SW 1271 (cell line): ENCODE measurements around the gene EPN3.

Experiments used
- DNase-seq, 2 experiments: peaks; one replicate each; lab custom pipeline; 2025; lab: John Stamatoyannopoulos, UW

EPN3 gene

DNA sequence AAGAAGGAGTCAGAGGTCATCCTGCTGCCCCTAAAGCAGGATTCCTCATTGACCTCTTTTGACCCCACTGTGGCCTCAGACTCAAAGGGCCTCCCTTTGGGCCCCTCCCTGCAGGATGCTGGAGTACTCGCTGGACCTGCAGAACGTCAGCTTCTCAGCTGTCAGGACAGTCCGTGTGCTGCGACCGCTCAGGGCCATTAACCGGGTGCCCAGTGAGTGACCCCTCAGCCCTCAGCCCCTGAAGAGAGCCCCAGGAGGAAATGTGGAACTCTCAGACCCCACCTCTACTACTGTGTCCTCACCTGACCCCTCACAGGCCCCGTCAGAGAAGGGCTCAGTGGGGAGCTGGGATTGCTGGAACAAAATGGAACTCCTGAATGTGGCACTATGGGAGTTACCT is 37.1 kb downstream of the EPN3 start:
- DNase-seq, result no peak

DNA sequence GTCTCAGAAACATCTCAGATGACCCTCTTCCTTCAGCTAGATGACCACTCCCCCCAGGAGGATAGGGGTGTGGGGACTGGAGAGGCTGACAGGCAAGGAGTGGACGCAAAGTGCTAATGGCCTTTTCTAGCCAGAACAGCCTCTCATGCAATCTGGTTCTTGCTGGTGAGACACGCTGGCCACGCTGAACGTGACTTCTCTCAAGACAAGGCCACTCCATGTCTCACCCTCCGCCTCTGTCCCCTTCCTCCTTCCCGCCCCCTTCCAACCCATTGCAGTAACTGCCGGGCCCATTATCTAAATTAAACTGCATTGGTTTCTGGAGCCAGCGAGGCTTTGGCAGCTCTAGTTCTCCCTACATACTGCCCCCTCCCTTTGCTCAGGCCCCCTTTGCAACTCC is 37.5 kb downstream of the EPN3 start:
- DNase-seq, result no peak

DNA sequence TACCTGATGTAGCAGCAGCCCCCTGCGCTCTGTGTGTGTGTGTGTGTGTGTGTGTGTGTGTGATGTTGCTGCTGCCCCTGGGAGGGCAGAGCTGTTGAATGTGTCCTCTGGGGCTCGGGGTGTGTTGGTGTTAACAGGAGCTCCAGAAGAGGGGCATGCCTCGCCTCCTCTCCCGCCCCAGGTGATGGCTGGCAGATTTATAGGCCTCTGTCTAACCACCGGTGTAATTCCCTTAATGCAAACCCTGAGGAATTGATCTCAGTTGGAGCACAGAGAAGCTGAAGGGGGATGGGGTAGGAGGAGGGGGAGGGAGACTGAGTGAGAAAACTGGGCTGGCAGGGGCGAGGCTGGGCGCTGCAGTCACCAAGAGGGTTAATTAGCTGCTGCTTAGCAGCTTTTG is 38.0 kb downstream of the EPN3 start:
- DNase-seq, result no peak

DNA sequence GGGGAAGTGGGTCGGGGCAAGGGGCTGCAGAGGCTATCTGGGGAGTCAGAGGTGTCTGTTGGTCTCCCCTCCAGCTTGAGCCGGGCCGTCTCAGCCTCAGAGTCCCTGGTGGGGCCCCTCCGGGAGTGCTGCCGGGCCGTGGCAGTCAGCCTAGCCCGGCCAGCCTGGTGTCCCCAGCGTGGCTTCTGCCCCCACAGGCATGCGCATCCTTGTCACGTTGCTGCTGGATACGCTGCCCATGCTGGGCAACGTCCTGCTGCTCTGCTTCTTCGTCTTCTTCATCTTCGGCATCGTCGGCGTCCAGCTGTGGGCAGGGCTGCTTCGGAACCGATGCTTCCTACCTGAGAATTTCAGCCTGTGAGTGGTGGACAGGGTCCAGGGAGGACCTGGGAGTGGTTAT is 39.1 kb downstream of the EPN3 start:
- DNase-seq, result no peak

DNA sequence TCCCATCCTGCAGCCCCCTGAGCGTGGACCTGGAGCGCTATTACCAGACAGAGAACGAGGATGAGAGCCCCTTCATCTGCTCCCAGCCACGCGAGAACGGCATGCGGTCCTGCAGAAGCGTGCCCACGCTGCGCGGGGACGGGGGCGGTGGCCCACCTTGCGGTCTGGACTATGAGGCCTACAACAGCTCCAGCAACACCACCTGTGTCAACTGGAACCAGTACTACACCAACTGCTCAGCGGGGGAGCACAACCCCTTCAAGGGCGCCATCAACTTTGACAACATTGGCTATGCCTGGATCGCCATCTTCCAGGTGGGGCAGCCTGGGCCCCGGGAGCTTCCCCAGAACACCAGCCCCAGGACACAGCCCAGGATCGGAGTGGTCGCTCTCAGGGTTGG is 40.0 kb downstream of the EPN3 start:
- no peak for DNase-seq

DNA sequence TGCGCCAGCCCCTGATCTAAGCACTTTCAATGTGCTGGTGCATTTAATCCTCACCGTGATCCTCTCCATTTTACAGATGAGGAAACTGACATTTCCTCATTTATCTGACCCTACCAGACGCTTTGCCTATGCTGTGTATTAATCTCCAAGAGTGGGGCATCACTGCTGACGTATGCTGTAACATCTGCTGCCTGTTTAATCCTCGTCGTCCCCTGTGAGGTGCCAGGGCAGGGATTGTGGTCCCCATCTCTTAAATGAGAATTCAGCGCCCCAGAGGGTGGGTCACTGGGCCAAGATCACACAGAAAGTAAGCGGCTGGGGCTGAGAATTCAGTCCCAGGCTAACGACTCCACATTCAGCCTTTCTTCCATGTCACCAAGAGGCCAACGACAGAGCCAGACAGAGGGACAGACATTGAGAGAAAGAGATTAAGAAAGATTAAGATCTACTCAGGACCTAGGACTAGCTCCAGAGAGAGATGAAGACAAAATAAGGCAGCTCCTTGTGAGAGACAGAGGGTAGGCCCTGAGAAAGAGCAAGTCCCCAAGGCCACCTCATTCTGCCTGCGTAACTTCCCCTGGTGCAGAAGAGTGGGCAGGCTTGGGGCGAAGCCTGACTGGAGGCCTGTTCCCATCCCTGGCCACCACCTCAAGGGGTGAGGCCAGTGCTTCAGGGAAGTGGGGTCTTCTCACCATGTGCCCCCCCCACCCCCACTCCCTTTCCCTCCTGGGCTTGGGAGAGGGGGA is 41.5 kb downstream of the EPN3 start:
- no peak for DNase-seq

DNA sequence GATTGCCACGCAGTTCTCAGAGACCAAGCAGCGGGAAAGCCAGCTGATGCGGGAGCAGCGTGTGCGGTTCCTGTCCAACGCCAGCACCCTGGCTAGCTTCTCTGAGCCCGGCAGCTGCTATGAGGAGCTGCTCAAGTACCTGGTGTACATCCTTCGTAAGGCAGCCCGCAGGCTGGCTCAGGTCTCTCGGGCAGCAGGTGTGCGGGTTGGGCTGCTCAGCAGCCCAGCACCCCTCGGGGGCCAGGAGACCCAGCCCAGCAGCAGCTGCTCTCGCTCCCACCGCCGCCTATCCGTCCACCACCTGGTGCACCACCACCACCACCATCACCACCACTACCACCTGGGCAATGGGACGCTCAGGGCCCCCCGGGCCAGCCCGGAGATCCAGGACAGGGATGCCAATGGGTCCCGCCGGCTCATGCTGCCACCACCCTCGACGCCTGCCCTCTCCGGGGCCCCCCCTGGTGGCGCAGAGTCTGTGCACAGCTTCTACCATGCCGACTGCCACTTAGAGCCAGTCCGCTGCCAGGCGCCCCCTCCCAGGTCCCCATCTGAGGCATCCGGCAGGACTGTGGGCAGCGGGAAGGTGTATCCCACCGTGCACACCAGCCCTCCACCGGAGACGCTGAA is 43.2 kb downstream of the EPN3 start:
- no peak for DNase-seq

DNA sequence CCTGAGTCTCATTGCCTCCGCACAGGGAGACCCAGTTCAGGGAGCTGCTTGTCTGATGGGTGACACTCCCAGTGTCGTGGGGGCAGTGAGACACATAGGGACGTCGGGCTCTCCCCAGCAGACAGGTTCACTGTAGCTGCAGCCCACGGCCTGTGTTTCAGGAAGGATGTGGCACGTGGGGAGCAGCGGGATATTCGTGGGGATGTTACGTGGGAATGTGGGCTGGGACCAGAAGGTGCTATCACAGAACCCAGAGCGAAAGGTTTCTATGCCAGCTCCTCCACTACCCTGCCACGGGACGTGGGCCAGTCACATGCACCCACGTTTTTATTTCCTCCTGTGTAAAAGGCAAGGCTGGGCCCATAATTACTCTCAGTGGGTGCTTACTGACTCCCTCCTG is 44.3 kb downstream of the EPN3 start:
- DNase-seq, result no peak

DNA sequence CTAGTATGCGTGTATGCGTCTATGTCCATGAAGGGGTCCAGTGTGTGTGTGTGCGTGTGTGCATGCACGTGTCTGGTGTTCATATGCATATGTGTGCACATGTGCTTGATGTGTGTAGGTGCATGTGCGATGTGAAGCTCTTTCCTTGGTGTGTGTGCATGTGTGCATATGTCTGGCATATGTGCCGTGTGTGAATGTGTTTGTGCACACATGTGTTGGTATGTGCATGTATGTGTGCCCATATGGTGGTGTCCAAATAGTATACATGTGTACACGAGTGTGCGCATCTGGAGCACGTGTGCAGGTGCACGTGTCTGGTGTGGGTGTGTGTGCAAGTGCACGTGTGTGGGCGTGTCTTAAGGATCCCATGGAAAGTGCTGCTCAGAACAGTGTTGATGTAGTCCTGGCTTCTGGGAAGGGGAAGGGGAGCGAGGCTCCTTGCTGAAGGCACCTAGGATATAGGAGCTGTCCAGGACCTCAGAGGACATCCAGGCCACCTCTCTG is 45.0 kb downstream of the EPN3 start:
- DNase-seq, result no peak

DNA sequence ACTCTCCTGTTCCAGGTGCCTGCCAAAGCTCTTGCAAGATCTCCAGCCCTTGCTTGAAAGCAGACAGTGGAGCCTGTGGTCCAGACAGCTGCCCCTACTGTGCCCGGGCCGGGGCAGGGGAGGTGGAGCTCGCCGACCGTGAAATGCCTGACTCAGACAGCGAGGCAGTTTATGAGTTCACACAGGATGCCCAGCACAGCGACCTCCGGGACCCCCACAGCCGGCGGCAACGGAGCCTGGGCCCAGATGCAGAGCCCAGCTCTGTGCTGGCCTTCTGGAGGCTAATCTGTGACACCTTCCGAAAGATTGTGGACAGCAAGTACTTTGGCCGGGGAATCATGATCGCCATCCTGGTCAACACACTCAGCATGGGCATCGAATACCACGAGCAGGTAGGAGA is 45.6 kb downstream of the EPN3 start:
- DNase-seq, result no peak

DNA sequence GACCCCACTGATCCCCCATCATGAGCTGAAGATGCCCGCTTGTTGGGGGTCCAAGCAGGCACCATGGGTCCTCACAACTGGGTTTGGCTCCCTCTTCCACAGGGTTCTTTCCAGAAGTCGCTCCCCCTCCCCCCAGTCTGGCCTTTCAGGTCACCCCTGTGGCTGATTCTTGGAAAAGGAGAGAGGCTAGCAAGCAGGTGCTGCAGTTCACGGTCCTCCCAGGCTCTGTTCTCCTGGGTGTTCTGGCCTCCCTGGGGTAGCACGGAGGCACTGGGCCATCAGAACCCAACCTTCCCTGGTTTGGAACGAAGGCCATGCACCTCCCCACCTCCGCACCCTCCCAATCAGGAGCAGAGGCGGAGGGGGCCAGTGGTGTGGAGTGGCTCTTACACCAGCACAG is 46.9 kb downstream of the EPN3 start:
- no peak for DNase-seq

DNA sequence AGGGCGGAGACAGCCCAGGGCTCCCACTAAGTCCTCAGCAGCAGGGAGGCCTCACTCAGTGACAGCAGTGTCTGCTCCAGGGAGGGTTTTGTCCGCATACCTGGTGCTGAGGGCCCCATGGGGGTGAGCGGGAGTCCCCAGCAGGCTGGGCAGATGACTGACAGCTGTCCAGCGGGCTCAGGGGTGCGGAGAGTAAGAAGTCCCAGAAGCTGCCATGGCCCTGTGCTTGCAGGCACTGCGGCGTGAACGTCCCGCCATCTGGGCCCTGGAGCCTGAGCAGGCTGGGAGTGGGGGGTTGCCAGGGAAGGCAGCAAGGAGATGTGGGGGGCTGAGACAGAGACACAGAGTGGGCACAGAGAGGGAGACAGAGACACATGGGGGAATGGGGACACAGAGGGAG is 48.1 kb downstream of the EPN3 start:
- DNase-seq, result no peak

DNA sequence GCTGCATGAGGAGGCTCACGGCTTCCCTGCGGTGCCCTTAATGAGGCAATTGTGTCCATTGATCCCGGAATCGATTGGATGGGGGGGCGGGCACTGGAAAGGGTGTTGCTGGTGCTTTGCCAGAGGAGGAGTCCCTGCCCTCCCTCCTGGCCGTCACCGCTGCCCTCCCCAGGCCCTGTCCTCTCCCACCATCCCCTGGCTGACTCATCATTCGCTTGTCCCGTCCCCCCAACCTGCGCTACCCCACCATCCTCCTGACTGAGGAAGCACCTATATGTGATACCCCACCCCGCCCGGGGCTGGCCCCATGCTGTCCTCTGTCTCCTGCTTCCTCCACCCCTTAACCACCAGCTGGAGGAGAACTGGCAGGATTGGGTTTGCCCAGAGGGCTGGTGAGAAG is 48.8 kb downstream of the EPN3 start:
- DNase-seq, result no peak

DNA sequence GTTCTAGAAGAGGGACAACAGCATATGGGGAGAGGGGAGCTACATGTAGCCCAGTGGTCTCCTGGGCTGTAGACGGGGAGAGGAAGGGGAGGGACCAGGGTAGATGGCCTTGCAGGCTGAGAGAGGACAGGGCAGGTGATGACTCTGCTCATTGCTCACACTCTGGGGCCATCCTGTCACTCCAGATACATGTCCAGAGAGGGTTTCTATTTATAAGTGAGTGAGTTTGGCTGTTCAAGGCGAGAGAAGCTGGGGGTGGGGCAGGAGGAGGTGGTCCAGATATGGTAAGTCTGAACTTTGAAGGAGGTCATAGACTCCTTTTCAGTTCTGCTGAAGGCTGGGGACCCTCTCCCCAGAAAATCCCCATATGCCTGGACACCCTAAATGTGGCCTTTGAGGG is 50.2 kb downstream of the EPN3 start:
- no peak for DNase-seq

DNA sequence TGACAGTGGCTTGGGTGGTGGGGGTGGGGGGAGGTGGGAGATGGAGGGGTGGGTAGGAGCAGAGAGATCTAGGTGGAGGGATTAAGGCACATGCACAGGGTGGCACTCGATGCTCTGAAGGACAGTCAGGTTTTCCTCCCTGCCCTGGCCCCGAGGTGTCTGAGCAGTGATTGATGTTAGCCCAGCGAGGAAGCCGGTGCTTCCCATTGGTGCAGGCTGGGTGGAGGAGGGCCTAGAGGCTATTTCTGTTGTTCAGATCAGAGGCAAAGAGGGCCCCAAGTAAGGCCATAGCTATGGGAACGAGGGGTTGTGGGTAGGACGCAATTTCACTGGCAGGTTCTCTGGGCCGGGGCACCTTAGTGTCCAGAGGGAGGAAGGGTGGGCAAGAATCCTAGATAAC is 51.1 kb downstream of the EPN3 start:
- DNase-seq, result no peak

DNA sequence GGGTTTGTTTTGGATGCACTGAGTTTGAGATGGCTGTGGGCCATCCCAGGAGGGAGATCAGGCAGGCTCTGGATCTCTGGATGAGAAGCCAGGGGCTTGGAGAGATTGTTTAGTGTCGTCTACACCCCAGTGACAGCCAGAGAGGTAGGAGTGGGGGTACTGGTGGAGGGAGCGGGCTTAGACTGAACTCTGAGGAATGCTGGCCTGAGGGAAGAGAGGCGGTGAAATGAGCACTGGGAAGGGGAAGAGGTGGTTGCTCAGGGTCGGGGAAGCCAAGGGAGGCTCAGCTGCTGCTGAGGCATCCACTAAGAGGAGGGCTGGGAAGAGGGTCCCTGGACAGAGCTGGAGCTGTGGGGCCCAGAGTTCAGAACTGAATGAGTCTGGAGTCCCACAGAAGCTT is 51.6 kb downstream of the EPN3 start:
- DNase-seq, result no peak

DNA sequence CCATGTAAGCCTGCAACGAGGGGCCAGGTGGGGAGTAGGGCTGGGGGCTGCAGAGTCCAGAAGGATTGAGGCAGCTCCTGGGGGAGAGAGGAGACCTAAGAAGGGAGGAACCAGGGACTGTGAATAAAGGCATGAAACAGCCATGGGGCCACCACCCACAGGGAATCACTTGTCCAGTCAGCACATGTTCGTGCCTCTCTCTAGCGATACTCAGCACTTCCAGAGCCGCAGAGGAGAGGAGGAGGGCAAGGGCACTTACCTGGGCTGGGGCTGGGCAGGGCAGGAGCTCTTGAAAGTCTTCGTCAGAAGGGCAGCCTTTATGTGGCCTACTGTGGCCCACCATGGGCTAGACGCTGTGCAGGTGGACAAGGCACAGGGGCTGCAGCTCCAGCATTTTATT is 52.2 kb downstream of the EPN3 start:
- no peak for DNase-seq

DNA sequence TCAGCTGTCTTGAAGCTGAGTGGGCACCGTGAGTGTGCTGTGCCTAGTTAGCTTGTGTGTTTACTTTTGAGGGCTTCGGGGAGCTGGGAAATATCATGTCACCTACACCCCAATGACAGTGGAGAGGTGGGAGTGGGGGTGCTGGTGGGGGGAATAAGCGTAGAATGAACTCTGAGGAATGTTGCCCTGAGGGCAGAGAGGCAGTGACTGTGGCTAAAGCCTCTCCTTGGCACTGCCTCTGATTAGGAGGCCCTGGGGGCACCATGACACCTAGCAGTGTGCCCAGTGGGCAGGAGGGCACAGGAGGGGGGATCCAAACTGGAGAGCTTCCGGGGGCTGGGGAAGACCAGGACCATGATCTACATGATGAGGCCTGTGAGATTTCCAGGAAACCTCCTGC is 52.8 kb downstream of the EPN3 start:
- DNase-seq, result no peak

DNA sequence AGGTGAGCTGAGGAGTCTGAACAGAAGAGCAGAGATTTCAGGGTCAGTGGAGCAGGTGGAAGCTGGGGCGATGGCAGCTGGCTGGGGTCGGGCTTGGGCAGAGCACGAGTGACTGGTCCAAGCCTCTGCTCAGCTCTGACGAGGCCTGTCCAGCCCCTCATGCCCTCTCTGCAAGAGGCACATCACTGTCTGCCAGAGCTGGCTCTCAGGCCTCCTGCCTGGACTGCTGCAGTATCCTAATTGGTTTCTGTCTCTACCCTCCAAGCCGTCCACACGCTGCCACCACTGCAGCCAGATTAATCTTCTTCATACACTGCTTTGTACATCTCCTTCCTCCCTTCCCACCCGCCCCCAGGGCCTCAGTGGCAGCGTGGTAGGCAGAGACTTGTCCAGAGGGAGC is 53.4 kb downstream of the EPN3 start:
- no peak for DNase-seq

DNA sequence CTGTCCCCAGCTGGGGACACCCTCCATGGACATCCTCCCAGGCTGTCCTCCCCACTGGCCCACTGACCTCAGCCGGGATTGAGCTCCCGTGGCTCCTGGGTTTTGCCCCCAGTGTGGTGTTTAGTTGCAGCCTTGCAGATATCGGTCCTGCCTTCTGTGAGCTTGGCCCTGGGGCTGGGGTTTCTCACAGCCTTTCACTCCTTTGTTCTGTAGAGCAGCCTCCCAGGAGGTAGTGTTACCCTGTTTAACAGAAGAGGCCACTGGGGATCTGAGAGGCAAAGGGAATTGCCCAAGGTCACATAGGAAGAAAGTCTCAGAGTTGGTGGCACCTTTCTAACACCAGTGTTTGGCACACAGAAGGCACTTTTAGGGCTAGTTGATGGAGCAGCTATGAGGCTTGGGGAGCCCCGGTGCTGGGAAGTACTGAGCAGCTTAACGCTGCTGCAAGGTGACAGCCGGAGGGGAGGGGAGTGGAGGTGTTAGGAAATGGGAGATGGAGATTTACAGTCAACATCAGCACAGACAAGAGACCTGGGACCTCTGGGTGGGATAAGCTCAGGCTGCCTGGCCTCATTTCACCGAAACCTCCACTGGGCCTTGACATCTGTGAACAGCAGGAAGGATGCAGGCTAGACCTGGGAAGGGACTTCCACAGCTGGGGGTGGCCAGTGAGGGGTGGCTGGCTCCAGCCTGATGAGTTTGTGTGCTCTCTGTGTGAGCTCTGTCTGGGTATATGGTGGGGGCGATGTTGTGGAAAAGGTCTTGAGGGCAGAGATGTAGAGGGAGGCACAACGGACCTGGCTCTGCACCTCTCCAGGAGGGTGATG is 54.1 kb downstream of the EPN3 start:
- no peak for DNase-seq

DNA sequence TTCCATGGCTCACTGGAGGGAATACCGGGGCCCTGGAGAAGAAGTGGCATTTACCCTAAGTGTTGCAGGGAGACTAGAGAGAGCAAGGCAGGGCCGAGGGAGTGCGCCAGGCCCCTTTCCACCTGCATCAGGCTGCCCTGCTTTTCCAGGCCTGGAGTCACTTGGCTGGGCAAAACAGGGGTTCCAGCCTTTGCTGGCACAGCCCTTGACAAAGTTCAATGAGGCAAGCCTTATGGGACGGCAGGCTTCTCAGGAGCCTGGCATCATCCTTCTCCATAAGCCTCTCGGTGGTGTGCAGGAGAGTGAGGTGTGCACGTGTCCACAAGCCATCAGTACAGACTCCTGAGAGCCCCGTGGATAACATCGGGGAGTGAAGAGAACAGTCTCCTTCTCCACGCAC is 55.0 kb downstream of the EPN3 start:
- DNase-seq, result no peak

DNA sequence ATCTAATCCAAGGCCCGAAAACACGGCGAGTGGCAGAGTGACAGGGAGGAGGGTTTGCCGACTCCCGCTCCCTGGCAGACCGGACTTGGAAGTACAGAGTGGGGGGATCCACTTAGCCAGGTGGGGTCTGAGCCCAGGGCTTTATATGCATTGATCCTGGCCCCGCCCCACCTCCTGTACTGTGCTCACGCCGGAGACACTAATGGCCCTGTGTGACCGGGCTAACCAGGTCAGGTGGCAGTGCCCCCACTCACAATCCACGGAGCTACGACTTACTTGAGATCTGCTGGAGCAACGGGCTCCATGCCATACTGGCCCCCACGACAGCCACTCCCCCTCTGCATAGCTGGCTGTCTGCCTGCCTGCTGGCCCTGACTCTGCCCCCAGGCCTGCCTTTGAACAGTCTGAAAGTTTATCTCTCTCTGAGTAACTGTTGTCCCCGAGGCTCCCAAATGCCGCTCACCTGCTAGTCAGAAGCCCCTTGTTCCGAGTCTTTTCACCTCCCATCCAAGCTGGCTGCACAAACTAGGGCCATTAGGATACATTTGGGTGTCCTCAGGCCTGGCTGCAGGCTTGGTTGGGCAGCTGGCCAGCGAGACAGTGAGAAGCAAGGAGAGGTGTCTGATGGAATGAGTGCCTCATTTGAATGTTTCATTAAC is 56.0 kb downstream of the EPN3 start:
- no peak for DNase-seq
